GM12892 (cell line): ENCODE measurements around the gene USP3.

Source experiments
- POLR2A ChIP-seq: IDR thresholded peaks from 2 replicates; pipeline ENCODE4 v1.6.1; 2011; ENCODE audit warnings: low read depth, low read length, control low read depth
- POLR2AphosphoS5 ChIP-seq: IDR thresholded peaks from 2 replicates; pipeline ENCODE4 v1.6.1; 2011; ENCODE audit warnings: low read depth, low read length, control low read depth
- TAF1 ChIP-seq: IDR thresholded peaks from 2 replicates; pipeline ENCODE4 v1.6.1; 2011; ENCODE audit warnings: low read depth, mild to moderate bottlenecking, control low read depth, low read length, borderline replicate concordance

DNA sequence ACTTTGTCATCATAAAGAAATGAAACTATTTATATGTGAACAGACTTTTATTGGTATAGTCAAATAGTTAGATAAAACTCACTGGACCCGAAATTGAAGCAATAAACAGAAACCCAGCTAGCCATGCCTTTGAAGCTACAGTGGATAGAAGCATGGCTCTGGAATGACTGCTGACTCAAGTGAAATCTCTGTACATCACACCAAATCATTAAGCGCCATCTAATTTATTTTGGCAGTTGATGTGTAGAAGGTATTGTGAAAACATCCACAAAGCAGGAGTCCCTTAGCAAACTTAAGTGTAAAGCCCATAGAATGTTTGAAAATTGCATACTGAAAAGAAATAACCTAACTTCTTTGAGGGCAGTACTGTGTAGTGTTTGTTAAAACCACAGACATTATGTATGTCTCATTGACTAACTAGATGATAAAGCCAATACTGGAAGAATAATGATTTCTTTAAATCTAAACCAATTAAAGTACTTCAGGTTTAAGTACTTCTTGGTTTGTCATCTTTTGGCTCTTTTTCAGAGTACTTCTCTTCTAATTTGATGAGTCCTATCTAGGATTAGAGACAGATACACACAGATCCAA, 50.0 kb downstream of the USP3 start:
- TF ChIP-seq TAF1: no peak
- TF ChIP-seq POLR2A: no peak
- TF ChIP-seq POLR2AphosphoS5: no peak
